ENCODE data around the gene ZCRB1. TPM values are rescaled to one million over a fixed set of nuclear protein-coding genes. Genes with fewer than 3 reads are reported as not detected.

Gene ZCRB1
- total RNA-seq, 1 donor from 2014 or later: 15.0 TPM

GRCh38 chr12:42322567-42322966, 3.3 kb downstream of the ZCRB1 start:
- DNase-seq (ENCODE audit: low read depth) (no peak), FAIRE-seq (no peak)
- no peaks in the 10 kb centered on the region for H3K27me3 ChIP-seq (ENCODE audit: control insufficient read depth, insufficient read depth, low read length)
- peaks cover 3% of the 10 kb centered on the region for H3K36me3 ChIP-seq (ENCODE audit: control insufficient read depth, insufficient read depth, low read length)
- no peak for TF ChIP-seq CTCF (IDR thresholded peaks at IDR 0.05; ENCODE audit: insufficient read depth, low read length, severe bottlenecking)
- H3K4me3 ChIP-seq (ENCODE audit: low read depth, low read length): no peak overlapping the region

- FAIRE-seq (no peak), DNase-seq (ENCODE audit: low read depth) (no peak)
- H3K36me3 ChIP-seq (ENCODE audit: control insufficient read depth, insufficient read depth, low read length): peaks cover 5% of the 10 kb centered on the region
- TF ChIP-seq CTCF (IDR thresholded peaks at IDR 0.05; ENCODE audit: insufficient read depth, low read length, severe bottlenecking): no peak
- H3K4me3 ChIP-seq (ENCODE audit: low read depth, low read length): no peak overlapping the region
- H3K27me3 ChIP-seq (ENCODE audit: control insufficient read depth, insufficient read depth, low read length): no peaks in the 10 kb centered on the region
Observed at GRCh38 chr12:42320796-42321195, 5.1 kb downstream of the ZCRB1 start.

- Histone ChIP-seq H3K4me3 (ENCODE audit: low read depth, low read length) (no peak overlapping the region), H3K36me3 (ENCODE audit: control insufficient read depth, insufficient read depth, low read length) (peaks cover 4% of the 10 kb centered on the region), H3K27me3 (ENCODE audit: control insufficient read depth, insufficient read depth, low read length) (no peaks in the 10 kb centered on the region)
- TF ChIP-seq CTCF (IDR thresholded peaks at IDR 0.05; ENCODE audit: insufficient read depth, low read length, severe bottlenecking): no peak
- FAIRE-seq (no peak), DNase-seq (ENCODE audit: low read depth) (no peak)
Observed at GRCh38 chr12:42315108-42315507, 10.8 kb downstream of the ZCRB1 start.

GRCh38 chr12:42309996-42310395, 15.9 kb downstream of the ZCRB1 start:
- no peak for TF ChIP-seq CTCF (IDR thresholded peaks at IDR 0.05; ENCODE audit: insufficient read depth, low read length, severe bottlenecking)
- no peak for DNase-seq (ENCODE audit: low read depth)

GRCh38 chr12:42308390-42308789, 17.5 kb downstream of the ZCRB1 start:
- DNase-seq (ENCODE audit: low read depth) (no peak), FAIRE-seq (no peak)
- TF ChIP-seq CTCF (IDR thresholded peaks at IDR 0.05; ENCODE audit: insufficient read depth, low read length, severe bottlenecking): no peak
- Histone ChIP-seq H3K27me3 (ENCODE audit: control insufficient read depth, insufficient read depth, low read length) (no peaks in the 10 kb centered on the region), H3K4me3 (ENCODE audit: low read depth, low read length) (no peak overlapping the region), H3K36me3 (ENCODE audit: control insufficient read depth, insufficient read depth, low read length) (peaks cover 1% of the 10 kb centered on the region)

More at GRCh38 chr12:42309996-42310395, 15.9 kb downstream of the ZCRB1 start:
- Histone ChIP-seq H3K36me3 (ENCODE audit: control insufficient read depth, insufficient read depth, low read length) (peaks cover 2% of the 10 kb centered on the region), H3K27me3 (ENCODE audit: control insufficient read depth, insufficient read depth, low read length) (no peaks in the 10 kb centered on the region), H3K4me3 (ENCODE audit: low read depth, low read length) (no peak overlapping the region)
- no peak for FAIRE-seq

- DNase-seq (ENCODE audit: low read depth) (no peak), FAIRE-seq (no peak)
- no peak overlapping the region for H3K4me3 ChIP-seq (ENCODE audit: low read depth, low read length)
- H3K36me3 ChIP-seq (ENCODE audit: control insufficient read depth, insufficient read depth, low read length): no peaks in the 10 kb centered on the region
- no peaks in the 10 kb centered on the region for H3K27me3 ChIP-seq (ENCODE audit: control insufficient read depth, insufficient read depth, low read length)
- TF ChIP-seq CTCF (IDR thresholded peaks at IDR 0.05; ENCODE audit: insufficient read depth, low read length, severe bottlenecking): no peak
Observed at GRCh38 chr12:42306297-42306696, 19.6 kb downstream of the ZCRB1 start.
